Thyroid gland (tissue), 4 donors: Measurements from ENCODE around the gene FHIT.

Experiments used
- POLR2A ChIP-seq, 2 donors: fragments of 450-650 bp; IDR thresholded peaks; one replicate each; pipeline ENCODE4 v1.6.1; 2017; ENCODE audit warnings: antibody characterized with exemption in 2 of 2, mild to moderate bottlenecking in 2 of 2, moderate library complexity in 1 of 2
- TF ChIP-seq, protein P1 (sequence below), 6 experiments: fragments of 200-600 bp in 3 of 6; fragments of 450-650 bp in 3 of 6; sonication (generic) in 3 of 6; IDR thresholded peaks; one replicate each; pipeline ENCODE4 v1.5.1; 2016 to 2019; ENCODE audit warnings: antibody characterized with exemption in 6 of 6, mild to moderate bottlenecking in 2 of 6, inconsistent platforms in 1 of 6, moderate library complexity in 1 of 6

DNA sequence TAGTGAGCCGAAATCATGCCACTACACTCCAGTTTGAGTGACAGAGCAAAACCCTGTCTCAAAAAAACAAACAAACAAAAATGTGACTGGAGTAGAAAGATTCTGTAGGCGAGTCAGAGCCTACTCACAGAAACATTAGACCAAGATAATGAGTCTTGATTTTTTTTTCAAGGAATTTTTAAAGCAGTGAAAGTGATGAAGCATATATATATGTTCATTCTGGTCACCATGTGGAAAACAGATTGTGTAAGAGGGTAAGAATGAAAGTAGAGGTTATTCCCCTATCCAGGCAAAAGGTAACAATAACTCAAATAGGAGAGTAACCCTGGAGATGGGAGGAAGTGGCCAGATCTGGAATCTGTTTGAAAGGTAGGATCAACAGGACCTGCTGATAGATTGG lies 26.2 kb upstream of the FHIT start:
- TF ChIP-seq, protein P1, sequence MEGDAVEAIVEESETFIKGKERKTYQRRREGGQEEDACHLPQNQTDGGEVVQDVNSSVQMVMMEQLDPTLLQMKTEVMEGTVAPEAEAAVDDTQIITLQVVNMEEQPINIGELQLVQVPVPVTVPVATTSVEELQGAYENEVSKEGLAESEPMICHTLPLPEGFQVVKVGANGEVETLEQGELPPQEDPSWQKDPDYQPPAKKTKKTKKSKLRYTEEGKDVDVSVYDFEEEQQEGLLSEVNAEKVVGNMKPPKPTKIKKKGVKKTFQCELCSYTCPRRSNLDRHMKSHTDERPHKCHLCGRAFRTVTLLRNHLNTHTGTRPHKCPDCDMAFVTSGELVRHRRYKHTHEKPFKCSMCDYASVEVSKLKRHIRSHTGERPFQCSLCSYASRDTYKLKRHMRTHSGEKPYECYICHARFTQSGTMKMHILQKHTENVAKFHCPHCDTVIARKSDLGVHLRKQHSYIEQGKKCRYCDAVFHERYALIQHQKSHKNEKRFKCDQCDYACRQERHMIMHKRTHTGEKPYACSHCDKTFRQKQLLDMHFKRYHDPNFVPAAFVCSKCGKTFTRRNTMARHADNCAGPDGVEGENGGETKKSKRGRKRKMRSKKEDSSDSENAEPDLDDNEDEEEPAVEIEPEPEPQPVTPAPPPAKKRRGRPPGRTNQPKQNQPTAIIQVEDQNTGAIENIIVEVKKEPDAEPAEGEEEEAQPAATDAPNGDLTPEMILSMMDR (IDR thresholded peaks at IDR 0.05), result no peak
- TF ChIP-seq POLR2A (IDR thresholded peaks at IDR 0.05), result no peak
